Measurements from ENCODE around the gene LUZP1.

LUZP1 gene

DNA sequence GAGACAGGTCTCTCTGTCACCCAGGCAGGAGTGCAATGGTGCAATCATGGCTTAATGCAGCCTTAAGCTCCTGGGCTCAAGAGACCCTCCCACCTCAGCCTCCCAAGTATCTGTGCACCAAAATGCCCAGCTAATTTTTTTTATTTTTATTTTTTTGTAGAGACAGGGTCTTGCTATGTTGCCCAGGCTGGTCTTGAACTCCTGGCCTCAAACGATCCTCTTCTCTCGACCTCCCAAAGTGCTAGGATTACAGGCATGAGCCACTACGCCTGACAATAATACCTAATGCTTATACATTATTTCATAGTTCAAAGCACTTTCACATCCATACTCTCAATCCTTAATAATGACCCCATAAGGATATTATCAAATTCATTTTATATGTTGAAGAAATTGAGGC lies 48.3 kb downstream of the LUZP1 start:
- TF ChIP-seq POLR2AphosphoS5 (IDR thresholded peaks at IDR 0.05; ENCODE audit: low read depth, low read length) (no peak), TAF1 (IDR thresholded peaks at IDR 0.05; ENCODE audit: borderline replicate concordance, low read depth, low read length) (no peak), POLR2A (IDR thresholded peaks at IDR 0.05; ENCODE audit: low read depth, low read length) (no peak)
- DNase-seq (ENCODE audit: insufficient read length) (no peak), FAIRE-seq (no peak)

DNA sequence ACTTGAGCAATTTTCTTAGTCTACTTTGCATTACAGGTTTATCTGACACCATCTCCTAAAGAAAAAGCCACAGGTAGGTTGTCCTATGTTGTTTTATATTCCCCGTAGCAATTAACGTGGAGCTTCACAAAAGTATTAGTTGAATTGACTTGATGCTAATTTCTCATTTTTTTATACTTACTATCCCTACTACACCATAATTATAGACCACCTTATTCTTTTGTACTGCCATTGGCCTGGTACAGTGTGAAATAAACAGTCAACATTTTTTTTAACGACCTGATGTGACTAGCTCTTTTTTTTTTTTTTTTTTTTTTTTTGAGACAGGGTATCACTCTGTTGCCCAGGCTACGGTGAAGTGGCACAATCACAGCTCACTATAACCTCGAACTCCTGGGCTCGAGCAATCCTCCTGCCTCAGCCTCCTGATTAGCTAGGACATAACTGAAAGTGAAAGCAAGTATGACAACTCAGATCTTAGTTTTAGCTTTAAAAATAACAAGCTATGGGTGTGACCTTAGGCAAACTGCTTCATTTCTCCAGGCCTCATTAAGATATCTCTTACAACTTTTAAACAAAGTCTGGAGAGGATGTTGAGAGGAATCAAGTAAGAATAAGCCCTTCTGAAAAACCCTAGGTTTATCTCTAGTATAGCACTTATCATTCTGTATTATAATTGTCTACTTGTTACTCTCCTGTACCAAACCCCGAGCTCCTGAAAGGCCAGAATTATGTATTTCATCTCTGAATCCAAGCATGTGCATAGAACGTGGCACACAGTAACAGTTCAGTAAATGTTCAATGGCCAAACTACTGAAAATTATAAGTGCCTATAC lies 49.5 kb downstream of the LUZP1 start:
- TF ChIP-seq POLR2AphosphoS5 (IDR thresholded peaks at IDR 0.05; ENCODE audit: low read depth, low read length) (no peak), POLR2A (IDR thresholded peaks at IDR 0.05; ENCODE audit: low read depth, low read length) (no peak), TAF1 (IDR thresholded peaks at IDR 0.05; ENCODE audit: borderline replicate concordance, low read depth, low read length) (no peak)
- DNase-seq (ENCODE audit: insufficient read length), result no peak
- FAIRE-seq, result no peak

DNA sequence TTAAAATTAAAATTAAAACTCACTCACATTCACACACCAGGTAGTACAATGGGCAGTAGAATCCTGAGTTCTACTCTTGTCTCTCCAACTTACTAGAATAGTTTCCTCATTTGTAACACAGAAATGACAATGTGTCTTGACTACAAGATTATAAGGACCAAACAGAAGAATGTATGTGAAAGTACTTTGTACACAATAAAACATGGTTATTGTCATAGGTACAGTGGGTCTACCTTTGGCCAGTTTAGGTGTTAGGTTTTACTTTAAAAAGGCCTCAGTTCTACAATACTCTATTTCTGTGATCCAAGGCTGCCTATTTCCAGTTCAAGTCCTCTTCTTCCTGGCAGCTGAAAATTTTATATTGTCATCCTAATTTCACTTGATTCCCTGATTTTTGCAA lies 50.2 kb downstream of the LUZP1 start:
- no peak for FAIRE-seq
- no peak for DNase-seq (ENCODE audit: insufficient read length)
- TF ChIP-seq POLR2A (IDR thresholded peaks at IDR 0.05; ENCODE audit: low read depth, low read length) (no peak), POLR2AphosphoS5 (IDR thresholded peaks at IDR 0.05; ENCODE audit: low read depth, low read length) (no peak), TAF1 (IDR thresholded peaks at IDR 0.05; ENCODE audit: borderline replicate concordance, low read depth, low read length) (no peak)

DNA sequence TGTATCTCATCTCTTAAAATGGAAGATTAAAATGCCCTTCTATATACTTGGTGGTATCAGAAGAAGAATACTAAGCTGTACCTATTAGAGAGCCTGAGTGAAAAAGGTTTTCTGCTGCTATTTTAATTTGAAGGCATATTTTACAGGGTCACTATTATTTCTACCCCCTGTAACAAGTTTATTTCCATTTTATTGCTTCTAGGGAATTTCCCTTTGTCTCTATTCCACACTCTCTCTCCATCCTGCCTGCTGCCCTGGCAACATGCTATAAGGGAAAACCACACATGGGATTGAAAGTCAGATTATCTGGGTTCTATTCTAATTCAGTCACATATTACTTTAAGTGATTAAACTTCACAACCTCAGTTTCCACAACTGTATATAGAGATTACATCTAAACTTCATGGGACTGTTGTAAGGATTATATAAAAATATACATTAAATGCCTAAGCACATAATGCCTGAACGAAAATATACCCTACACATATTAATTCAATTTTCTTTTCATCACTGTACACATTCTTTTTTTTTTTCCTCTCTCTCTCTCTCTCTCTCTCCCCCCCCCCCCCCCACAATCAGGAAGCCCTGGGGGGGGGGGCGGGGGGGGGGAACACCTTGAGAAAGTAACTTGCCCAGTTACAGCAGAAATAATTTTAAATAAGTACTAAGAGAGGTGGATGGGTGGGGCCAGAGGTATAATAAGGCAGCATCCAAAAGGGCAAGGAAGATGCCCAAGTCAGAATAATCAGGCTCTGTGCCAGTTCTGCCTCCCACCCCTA lies 51.5 kb downstream of the LUZP1 start:
- DNase-seq (ENCODE audit: insufficient read length) (no peak), FAIRE-seq (no peak)
- no peak for TF ChIP-seq POLR2A (IDR thresholded peaks at IDR 0.05; ENCODE audit: low read depth, low read length)
- no peak for TF ChIP-seq TAF1 (IDR thresholded peaks at IDR 0.05; ENCODE audit: borderline replicate concordance, low read depth, low read length)
- TF ChIP-seq POLR2AphosphoS5 (IDR thresholded peaks at IDR 0.05; ENCODE audit: low read depth, low read length), result no peak

DNA sequence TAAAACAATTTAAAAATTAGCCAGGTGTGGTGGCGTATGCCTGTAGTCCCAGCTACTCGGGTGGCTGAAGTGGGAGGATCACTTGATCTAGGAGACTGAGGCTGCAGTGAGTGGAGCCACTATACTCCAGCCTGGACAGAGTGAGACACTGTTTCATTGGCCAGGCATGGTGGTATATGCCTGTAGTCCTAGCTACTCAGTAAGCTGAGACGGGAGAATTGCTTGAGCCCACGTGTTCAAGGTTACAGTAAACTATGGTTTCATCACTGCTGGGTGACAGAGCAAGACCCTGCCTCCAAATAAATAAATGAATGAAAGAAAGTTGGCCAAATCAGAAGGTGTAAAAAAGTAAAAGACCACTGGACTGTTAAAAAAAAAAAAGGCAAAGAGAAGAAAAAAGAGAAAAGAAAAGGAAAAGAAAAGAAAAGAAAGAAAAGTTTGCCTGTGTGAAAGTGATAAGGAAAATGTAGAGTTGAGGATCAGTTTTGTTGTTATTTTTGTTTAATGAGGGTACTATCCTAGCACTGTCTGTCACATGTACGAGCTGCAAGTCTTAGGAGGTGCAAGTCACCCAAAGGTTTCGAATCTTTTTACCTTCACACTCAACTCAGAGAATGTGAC lies 52.3 kb downstream of the LUZP1 start:
- no peak for FAIRE-seq
- no peak for TF ChIP-seq TAF1 (IDR thresholded peaks at IDR 0.05; ENCODE audit: borderline replicate concordance, low read depth, low read length)
- DNase-seq (ENCODE audit: insufficient read length), result no peak

DNA sequence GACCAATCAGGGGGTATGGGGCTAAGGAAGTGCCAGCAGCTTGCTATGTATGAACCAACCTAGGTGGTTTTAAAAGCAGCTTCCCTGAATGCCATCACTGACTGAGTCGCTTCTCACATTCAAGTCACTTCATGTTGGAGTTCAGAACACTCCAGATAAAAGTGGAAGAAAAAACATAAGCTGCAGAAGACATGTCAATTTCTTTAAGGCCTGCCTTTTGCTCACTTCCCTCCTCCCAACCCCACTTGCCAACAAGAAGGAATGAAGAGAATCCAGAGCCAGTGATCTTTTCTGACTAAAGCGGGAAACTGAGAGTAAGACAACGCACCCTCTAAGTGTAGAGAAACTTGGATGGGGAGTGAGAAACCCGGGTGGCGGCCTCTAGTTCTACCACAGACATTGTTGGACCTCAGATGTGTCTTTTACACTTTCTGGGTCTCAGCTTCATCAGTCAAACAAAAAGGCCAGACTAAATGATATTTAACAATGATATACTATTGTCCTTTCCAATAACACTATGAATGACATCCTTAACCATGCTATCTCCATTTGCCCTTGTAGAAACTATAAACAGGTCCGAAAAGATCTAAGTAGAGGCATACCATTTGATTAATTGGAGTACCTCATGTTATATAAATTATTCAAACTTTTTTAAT lies 54.1 kb downstream of the LUZP1 start:
- TF ChIP-seq POLR2AphosphoS5 (IDR thresholded peaks at IDR 0.05; ENCODE audit: low read depth, low read length) (no peak), TAF1 (IDR thresholded peaks at IDR 0.05; ENCODE audit: borderline replicate concordance, low read depth, low read length) (no peak), POLR2A (IDR thresholded peaks at IDR 0.05; ENCODE audit: low read depth, low read length) (no peak)
- FAIRE-seq, result no peak
- DNase-seq (ENCODE audit: insufficient read length), result no peak

DNA sequence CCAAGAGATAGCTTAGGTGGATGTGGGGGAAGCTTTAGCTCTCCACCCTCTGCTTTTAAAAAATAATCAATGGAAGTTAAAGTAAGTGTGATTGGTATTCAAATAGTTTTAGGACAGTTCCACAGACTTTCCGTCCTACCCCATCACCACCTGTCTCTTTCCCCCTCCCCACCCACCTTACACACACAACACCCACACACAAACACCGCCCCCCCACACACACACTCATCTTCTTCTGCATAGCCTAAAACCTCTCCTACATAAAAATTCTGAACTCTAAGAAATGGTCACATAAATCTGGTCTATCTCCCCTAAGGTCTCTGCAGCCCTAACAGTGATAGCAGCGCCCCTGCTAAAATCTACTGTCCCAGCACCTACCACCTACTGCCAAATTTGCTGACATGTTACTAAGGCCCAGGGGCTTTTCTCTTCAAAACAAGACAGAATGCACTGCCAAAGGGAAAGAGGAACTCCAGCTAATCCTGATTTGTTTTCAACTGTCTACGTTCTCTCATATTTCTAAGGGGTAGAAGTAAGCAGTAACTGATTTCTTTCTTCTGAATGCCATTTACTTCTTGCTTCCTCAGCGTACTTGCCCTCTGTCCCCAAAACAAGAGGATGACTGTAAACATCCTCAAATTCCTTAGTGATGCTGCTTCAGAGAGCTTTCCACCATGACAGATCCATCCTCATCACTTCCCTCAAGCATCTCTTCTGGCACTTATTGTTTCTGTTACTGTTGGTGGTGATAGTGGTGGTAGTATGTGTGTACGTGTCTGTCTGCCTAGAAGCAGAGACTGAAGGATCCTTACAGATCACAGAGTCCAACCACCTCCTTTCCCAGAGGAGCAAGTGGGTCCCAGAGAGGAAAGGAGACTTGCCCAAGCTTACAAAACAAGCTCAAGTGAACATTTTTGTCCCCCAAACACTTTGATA lies 56.8 kb downstream of the LUZP1 start:
- DNase-seq (ENCODE audit: insufficient read length), result no peak
- FAIRE-seq, result no peak
- TF ChIP-seq POLR2AphosphoS5 (IDR thresholded peaks at IDR 0.05; ENCODE audit: low read depth, low read length) (no peak), TAF1 (IDR thresholded peaks at IDR 0.05; ENCODE audit: borderline replicate concordance, low read depth, low read length) (no peak), POLR2A (IDR thresholded peaks at IDR 0.05; ENCODE audit: low read depth, low read length) (no peak)

DNA sequence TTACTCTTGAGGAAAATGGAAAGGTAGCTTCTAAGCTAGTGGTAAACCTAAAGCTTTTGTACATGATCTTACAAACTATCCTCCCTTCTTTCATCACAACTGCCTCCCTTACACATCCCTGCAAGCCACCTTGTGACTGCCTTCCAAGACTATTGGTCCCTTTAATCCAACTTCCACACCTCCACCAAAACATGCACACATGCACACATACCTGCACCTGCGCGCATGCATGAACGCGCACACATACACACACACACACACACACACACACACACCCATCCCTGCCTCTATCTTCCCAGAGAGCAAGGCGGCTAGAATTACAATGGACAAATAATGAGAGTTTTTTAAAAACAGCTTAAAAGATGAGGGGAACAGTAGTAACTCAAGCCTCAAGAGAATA lies 58.3 kb downstream of the LUZP1 start:
- no peak for TF ChIP-seq POLR2A (IDR thresholded peaks at IDR 0.05; ENCODE audit: low read depth, low read length)
- no peak for TF ChIP-seq POLR2AphosphoS5 (IDR thresholded peaks at IDR 0.05; ENCODE audit: low read depth, low read length)
- no peak for TF ChIP-seq TAF1 (IDR thresholded peaks at IDR 0.05; ENCODE audit: borderline replicate concordance, low read depth, low read length)
- no peak for FAIRE-seq
- no peak for DNase-seq (ENCODE audit: insufficient read length)

DNA sequence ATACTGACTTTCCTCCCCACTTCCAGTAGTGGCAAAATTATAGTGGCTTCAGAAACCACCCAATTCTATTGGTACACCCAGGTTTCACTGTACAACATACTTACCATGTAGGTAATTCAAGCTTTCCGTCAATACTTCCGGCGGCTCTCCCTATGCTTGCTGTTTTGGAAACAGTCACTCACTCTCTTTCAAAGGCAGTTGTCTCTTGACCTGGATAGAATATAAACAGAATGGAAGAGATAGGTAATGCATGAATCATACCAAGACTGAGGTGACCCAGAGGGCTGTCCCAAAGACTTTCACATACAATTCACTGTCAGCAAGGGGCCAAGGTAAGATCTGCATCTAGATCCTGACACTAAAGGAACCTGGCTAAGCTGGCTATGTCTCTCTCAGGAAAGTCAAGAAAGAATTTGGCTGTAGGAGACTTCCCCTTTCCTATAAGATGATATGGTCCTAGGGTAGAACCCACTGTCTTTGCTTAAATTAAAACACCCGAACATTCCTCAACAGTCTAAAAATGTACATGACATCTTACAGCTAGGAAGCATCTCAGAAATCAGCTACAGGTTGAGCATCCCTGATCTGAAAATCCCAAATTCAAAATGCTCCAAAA lies 59.6 kb downstream of the LUZP1 start:
- no peak for DNase-seq (ENCODE audit: insufficient read length)
- FAIRE-seq, result no peak
- TF ChIP-seq POLR2AphosphoS5 (IDR thresholded peaks at IDR 0.05; ENCODE audit: low read depth, low read length) (no peak), TAF1 (IDR thresholded peaks at IDR 0.05; ENCODE audit: borderline replicate concordance, low read depth, low read length) (no peak), POLR2A (IDR thresholded peaks at IDR 0.05; ENCODE audit: low read depth, low read length) (no peak)

Measured in GM12892 (cell line).